ENCODE data around the gene ZFHX3. TPM values are rescaled to one million over a fixed set of nuclear protein-coding genes. Genes with fewer than 3 reads are reported as not detected.

Gene ZFHX3
- total and polyA plus RNA-seq, 9 of the 15 experiments (the other 6 are each of a cell fraction or from before 2014, with no cell fraction given): 0.01 to 0.23 (median 0.06) TPM; not detected in 4

GRCh38 chr16:72824027-72824426 is 223.9 kb downstream of the ZFHX3 start:
- Histone ChIP-seq H3K9me1 (ENCODE audit: control insufficient read depth, insufficient read depth, low read length) (no peaks in the 10 kb centered on the region), H3K9me3 (replicated peaks; ENCODE audit: control insufficient read depth, insufficient read depth, low read depth, low read length) (no peaks in the 10 kb centered on the region), H2AFZ (ENCODE audit: low read depth, low read length) (no peak overlapping the region), H3K27ac (ENCODE audit: extremely low read depth, low read depth, low read length) (no peak overlapping the region), H3K4me2 (ENCODE audit: insufficient read depth, low read length) (no peak overlapping the region), H3K27me3 (ENCODE audit: control insufficient read depth in 2 of 2, insufficient read depth in 2 of 2, low read length in 2 of 2) (peaks cover 7 to 23% of the 10 kb centered on the region in 2 experiments; a peak in 4 of 5 replicates), H4K20me1 (replicated peaks; ENCODE audit: control insufficient read depth, insufficient read depth, low read length) (no peaks in the 10 kb centered on the region), H3K4me1 (replicated peaks in 1 of 2; ENCODE audit: control insufficient read depth in 2 of 2, insufficient read depth in 2 of 2, low read length in 2 of 2) (no peaks in the 10 kb centered on the region), H3K36me3 (ENCODE audit: control insufficient read depth, insufficient read depth, low read length) (no peaks in the 10 kb centered on the region), H3K4me3 (no peak overlapping the region), H3K9ac (ENCODE audit: insufficient read depth in 1 of 2, low read depth in 2 of 2, low read length in 2 of 2) (no peak overlapping the region), H3K79me2 (ENCODE audit: control insufficient read depth, insufficient read depth, low read length) (no peaks in the 10 kb centered on the region)
- no peak for TF ChIP-seq HOMEZ (CRISPR knock-in tag; IDR thresholded peaks at IDR 0.05)
- TF ChIP-seq PRPF4 (IDR thresholded peaks at IDR 0.05; ENCODE audit: insufficient read depth, low read depth, low read length, poor library complexity, severe bottlenecking): no peak
- TF ChIP-seq PATZ1 (CRISPR knock-in tag; IDR thresholded peaks at IDR 0.05; ENCODE audit: borderline replicate concordance): no peak
- TF ChIP-seq CBX5 (IDR thresholded peaks at IDR 0.05; ENCODE audit: borderline replicate concordance, low read depth): no peak
- no peak for TF ChIP-seq BRD4 (IDR thresholded peaks at IDR 0.05)
- no peak for TF ChIP-seq MAX (CRISPR knock-in tag; IDR thresholded peaks at IDR 0.05)
- TF ChIP-seq SIRT6 (IDR thresholded peaks at IDR 0.05; ENCODE audit: low read depth, low read length): no peak
- TF ChIP-seq HOXB6 (CRISPR knock-in tag; IDR thresholded peaks at IDR 0.05; ENCODE audit: borderline replicate concordance): no peak
- TF ChIP-seq TCF7L2 (IDR thresholded peaks at IDR 0.05; ENCODE audit: low read depth, low read length): no peak
- no peak for TF ChIP-seq SREBF1 (IDR thresholded peaks at IDR 0.05; ENCODE audit: borderline replicate concordance, low read depth, low read length)
- FAIRE-seq (no peak), ATAC-seq (no peak), DNase-seq (ENCODE audit: extremely low read depth in 1 of 4, low spot score in 3 of 4) (no peak)
- no TSS peak for BruUV-seq (replicated peaks)
- intact Hi-C loops (cut with micrococcal nuclease) (no loop called here), in situ Hi-C loops (cut with MboI) (no loop called here)
- WGBS (ENCODE audit: insufficient coverage, low coverage, missing lambda C conversion rate): 0% methylated on average over 4 of the region's 4 CpGs
- CTCF ChIA-PET (ENCODE audit: low intra/inter-chr PET ratio): no interaction called here
- POLR2A ChIA-PET: no interaction called here

All from K562 (cell line).